Rectal smooth muscle tissue (tissue), 1 donor: ENCODE measurements around the gene HDAC4.

Source experiments
- H3K27ac ChIP-seq: one replicate; pipeline ENCODE4 v1.7.0; 2013; ENCODE audit warnings: low read depth, low read length, inconsistent platforms
- H3K27me3 ChIP-seq: one replicate; pipeline ENCODE4 v1.7.0; 2013; ENCODE audit warnings: low read length; ENCODE audit not compliant: control insufficient read depth, insufficient read depth
- H3K36me3 ChIP-seq: one replicate; pipeline ENCODE4 v1.7.0; 2013; ENCODE audit warnings: low read length; ENCODE audit not compliant: control insufficient read depth, insufficient read depth
- H3K4me1 ChIP-seq: one replicate; pipeline ENCODE4 v1.7.0; 2013; ENCODE audit warnings: low read length; ENCODE audit not compliant: control insufficient read depth, insufficient read depth
- H3K4me3 ChIP-seq: one replicate; pipeline ENCODE4 v1.7.0; 2013; ENCODE audit warnings: low read length
- H3K9ac ChIP-seq: one replicate; pipeline ENCODE4 v1.7.0; 2013; ENCODE audit warnings: low read length

Gene HDAC4

DNA sequence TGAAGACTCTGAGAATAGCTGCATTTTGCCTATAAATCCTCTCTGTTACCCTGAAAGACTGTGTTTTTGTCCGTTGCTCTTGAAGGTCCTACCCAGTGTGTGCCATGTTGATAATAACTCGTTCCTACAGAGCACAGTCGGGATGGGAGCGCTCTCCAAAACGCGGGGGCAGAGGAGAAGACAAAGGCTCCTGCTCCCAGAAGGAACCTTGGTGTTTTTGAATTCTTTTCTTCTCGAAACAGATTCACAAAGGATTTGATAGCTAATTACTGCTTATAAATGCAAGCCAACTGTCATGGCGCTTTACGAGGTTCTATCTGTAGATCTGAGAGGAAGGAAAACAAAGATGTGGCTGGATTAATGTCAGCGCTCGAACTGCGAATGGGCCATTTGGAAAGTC, 19.3 kb upstream of the HDAC4 start:
- Histone ChIP-seq H3K27ac (no peak overlapping the region), H3K9ac (no peak overlapping the region), H3K36me3 (no peaks in the 10 kb centered on the region), H3K4me1 (no peaks in the 10 kb centered on the region), H3K27me3 (no peaks in the 10 kb centered on the region), H3K4me3 (no peak overlapping the region)

DNA sequence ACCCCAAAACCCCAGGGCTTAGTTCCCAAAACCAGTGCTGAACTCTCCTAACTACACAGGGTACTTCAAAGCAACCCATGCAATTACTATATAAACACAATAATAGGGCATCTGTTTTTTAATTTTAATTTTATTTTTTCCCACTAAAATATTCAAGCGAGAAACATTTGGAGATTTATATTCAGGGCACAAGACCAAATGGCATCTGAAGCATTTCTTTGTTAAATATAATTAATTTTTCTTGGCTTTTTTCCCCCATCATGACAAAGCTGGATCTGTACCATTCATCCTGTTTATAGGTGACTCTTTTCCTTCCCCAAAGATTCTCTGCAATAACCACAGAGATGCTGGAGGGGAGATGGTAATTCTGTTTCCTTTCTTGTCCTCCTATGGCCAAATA, 18.1 kb upstream of the HDAC4 start:
- H3K27ac ChIP-seq: no peak overlapping the region
- no peak overlapping the region for H3K4me3 ChIP-seq
- H3K36me3 ChIP-seq: no peaks in the 10 kb centered on the region
- no peaks in the 10 kb centered on the region for H3K27me3 ChIP-seq
- H3K9ac ChIP-seq: no peak overlapping the region
- no peaks in the 10 kb centered on the region for H3K4me1 ChIP-seq

- Histone ChIP-seq H3K27ac (no peak overlapping the region), H3K36me3 (no peaks in the 10 kb centered on the region), H3K9ac (no peak overlapping the region), H3K4me1 (no peaks in the 10 kb centered on the region), H3K4me3 (no peak overlapping the region), H3K27me3 (no peaks in the 10 kb centered on the region)
These were observed 12.2 kb upstream of the HDAC4 start for GRCh38 chr2:239412905-239413603.

GRCh38 chr2:239411549-239412319, 10.9 kb upstream of the HDAC4 start:
- no peak overlapping the region for H3K4me3 ChIP-seq
- no peaks in the 10 kb centered on the region for H3K36me3 ChIP-seq
- H3K27me3 ChIP-seq: no peaks in the 10 kb centered on the region
- no peaks in the 10 kb centered on the region for H3K4me1 ChIP-seq
- H3K9ac ChIP-seq: no peak overlapping the region
- H3K27ac ChIP-seq: no peak overlapping the region

GRCh38 chr2:239411117-239411516, 10.3 kb upstream of the HDAC4 start:
- Histone ChIP-seq H3K4me1 (no peaks in the 10 kb centered on the region), H3K27me3 (no peaks in the 10 kb centered on the region), H3K9ac (no peak overlapping the region), H3K4me3 (no peak overlapping the region), H3K27ac (no peak overlapping the region), H3K36me3 (no peaks in the 10 kb centered on the region)

DNA sequence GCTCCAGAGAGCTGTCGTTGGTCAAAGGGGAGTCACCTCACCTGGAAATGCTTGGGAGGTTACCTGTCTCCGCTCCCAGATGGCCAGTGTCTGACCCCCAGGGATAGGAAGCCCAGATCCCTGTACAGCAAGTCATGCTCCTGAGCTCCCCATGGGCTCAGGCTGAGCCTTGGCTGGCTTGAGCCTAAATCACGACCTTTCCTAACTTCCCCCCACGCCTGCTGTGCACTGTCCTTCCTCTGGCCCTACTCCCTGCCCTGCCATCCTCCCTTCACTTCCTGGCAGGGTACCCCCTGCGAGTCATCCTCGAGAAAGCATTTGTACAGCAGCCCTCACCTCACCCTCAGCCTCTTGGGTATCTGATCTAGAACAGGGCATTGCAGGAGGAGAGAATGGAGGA, 9.2 kb upstream of the HDAC4 start:
- Histone ChIP-seq H3K27me3 (no peaks in the 10 kb centered on the region), H3K4me1 (no peaks in the 10 kb centered on the region), H3K27ac (no peak overlapping the region), H3K4me3 (no peak overlapping the region), H3K36me3 (no peaks in the 10 kb centered on the region), H3K9ac (no peak overlapping the region)

- Histone ChIP-seq H3K4me1 (no peaks in the 10 kb centered on the region), H3K27me3 (no peaks in the 10 kb centered on the region), H3K27ac (no peak overlapping the region), H3K4me3 (no peak overlapping the region), H3K9ac (no peak overlapping the region), H3K36me3 (no peaks in the 10 kb centered on the region)
These were observed 6.3 kb upstream of the HDAC4 start for GRCh38 chr2:239407112-239407511.

DNA sequence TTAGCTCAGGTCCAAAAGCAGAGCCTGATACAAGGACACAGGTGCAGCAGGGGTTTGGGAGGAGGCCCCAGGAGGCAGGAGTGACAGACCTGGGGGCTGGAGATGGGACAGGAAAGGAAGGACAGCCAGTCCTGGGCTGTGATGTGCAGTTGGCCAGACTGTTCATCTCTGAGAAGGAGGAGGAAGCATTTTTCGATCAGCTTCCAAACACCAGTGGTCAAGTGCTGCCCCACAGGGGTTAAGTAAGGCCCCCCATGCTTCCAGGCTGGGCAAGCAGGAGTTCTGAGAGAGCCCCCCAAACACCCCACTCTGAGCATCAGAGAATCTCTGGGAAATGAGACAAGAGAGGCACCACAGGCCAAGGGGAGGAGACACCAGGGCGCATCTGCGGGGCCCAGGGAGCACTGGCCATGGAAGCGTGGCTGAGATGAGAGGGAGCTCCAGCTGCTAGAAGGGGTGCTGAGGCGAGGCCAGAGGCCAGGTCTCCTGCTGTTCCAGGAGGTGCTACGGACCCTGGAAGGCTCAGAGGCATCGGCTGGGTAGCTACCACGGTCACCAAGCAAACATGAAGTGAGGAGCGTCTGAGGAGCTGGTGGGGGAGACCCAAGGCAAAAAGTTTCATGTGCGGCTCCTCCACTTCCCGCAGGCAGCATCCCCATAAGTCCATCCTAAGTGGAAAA, 5.6 kb upstream of the HDAC4 start:
- Histone ChIP-seq H3K36me3 (no peaks in the 10 kb centered on the region), H3K9ac (no peak overlapping the region), H3K27me3 (no peaks in the 10 kb centered on the region), H3K4me1 (no peaks in the 10 kb centered on the region), H3K4me3 (no peak overlapping the region), H3K27ac (no peak overlapping the region)

GRCh38 chr2:239405071-239405470, 4.3 kb upstream of the HDAC4 start:
- H3K36me3 ChIP-seq: no peaks in the 10 kb centered on the region
- H3K27ac ChIP-seq: no peak overlapping the region
- no peaks in the 10 kb centered on the region for H3K4me1 ChIP-seq
- H3K27me3 ChIP-seq: no peaks in the 10 kb centered on the region
- H3K4me3 ChIP-seq: no peak overlapping the region
- no peak overlapping the region for H3K9ac ChIP-seq

GRCh38 chr2:239402666-239403065, 1.8 kb upstream of the HDAC4 start:
- Histone ChIP-seq H3K9ac (no peak overlapping the region), H3K27ac (no peak overlapping the region), H3K27me3 (no peaks in the 10 kb centered on the region), H3K4me3 (no peak overlapping the region), H3K36me3 (no peaks in the 10 kb centered on the region), H3K4me1 (peaks cover 12% of the 10 kb centered on the region)

GRCh38 chr2:239401881-239402233, 1.0 kb upstream of the HDAC4 start:
- peak overlapping the region; percentile 100 for H3K27ac ChIP-seq
- peaks cover 19% of the 10 kb centered on the region for H3K4me1 ChIP-seq
- H3K36me3 ChIP-seq: no peaks in the 10 kb centered on the region
- peak overlapping the region; percentile 98 for H3K4me3 ChIP-seq
- H3K27me3 ChIP-seq: no peaks in the 10 kb centered on the region
- H3K9ac ChIP-seq: peak overlapping the region; percentile 77

DNA sequence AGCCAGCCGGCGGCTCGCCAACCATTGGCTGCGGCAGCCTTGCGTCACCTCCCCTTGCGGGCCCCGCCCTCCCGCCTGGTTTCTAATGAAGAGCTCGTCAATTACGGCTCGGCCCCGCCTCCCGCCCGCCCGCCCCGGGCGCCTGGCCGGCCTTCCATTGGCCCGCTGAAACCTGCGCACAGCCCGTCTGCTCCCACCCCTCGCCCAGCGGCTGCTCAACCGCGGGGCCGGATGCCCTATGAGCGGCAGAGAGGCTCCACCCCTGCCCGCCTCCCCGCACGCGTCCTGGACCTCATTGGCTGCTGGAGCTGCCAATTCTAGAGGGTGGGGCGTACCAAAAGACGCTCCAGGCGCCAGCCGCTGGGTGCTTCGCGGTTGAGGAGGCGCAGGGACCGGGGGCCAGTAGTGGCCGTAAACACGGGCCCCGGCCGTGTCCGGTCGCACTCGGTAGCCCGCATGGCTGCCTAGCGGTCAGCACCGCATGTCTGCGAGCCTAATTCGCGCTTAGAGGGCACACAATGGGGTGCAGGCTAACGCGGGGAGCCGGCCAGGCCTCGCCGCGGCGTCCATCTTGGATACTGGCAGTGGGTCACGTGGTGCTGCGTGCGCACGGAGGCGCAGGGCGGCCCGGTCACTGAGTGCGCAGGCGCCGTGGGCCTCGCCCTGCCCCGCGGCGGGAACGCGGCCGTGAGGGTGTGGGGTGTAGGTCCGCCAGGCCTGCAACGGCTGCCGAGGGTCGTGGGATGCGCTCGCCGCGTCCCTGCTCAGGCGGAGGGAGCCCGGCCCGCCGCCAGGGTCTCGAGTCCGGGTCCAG, 454 bp upstream of the HDAC4 start:
- Histone ChIP-seq H3K9ac (peak overlapping the region; percentile 100), H3K27ac (peak overlapping the region; percentile 100), H3K4me3 (peak overlapping the region; percentile 98), H3K4me1 (peaks cover 20% of the 10 kb centered on the region), H3K27me3 (no peaks in the 10 kb centered on the region), H3K36me3 (no peaks in the 10 kb centered on the region)
